ENCODE results near the gene CNOT10. TPM values are rescaled to one million over a fixed set of nuclear protein-coding genes. Genes with fewer than 3 reads are reported as not detected.

The CNOT10 gene
- polyA plus RNA-seq, 10 donors: 18.2 to 35.0 (median 25.9) TPM

DNA sequence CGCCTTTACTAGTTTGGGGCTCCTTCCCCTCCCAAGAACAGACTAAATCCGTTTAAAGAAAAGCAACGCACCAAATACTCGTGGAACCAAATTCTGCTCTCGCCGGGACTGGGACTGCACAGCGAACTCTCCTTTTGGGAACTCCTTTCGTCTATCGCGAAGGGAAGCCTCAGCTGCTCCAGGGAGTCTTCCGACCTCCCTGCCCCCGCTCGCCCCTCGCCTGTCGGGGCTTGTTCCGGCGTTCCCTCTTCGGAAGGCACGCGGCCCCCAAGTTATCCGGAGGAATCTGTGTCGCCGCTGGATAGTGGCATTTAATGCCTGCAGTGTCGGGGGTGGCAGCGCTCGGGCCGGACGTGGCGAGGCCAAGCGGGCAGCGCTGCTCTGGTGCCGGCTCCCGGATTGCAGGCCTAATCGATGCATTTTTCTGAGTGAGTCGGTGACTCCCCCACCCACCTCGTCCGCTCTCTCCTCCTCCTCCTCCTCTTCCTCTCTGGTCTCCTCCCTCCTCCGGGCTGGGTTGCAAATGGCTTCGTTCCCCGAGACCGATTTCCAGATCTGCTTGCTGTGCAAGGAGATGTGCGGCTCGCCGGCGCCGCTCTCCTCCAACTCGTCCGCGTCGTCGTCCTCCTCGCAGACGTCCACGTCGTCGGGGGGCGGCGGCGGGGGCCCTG is 132.7 kb downstream of the CNOT10 start, which contains the start of gene TRIM71:
Gene TRIM71 (plus strand): TSS at position 440 of the 671 bp plus-strand sequence. CDS start 84 bp downstream, at position 524.
- DNase-seq: peak in 1 of 3 donors; percentile 45

DNA sequence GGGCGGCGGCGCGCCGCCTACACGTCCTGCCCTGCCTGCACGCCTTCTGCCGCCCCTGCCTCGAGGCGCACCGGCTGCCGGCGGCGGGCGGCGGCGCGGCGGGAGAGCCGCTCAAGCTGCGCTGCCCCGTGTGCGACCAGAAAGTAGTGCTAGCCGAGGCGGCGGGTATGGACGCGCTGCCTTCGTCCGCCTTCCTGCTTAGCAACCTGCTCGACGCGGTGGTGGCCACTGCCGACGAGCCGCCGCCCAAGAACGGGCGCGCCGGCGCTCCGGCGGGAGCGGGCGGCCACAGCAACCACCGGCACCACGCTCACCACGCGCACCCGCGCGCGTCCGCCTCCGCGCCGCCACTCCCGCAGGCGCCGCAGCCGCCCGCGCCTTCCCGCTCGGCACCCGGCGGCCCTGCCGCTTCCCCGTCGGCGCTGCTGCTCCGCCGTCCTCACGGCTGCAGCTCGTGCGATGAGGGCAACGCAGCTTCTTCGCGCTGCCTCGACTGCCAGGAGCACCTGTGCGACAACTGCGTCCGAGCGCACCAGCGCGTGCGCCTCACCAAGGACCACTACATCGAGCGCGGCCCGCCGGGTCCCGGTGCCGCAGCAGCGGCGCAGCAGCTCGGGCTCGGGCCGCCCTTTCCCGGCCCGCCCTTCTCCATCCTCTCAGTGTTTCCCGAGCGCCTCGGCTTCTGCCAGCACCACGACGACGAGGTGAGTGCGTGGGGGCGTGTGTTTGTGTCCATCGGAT is 133.4 kb downstream of the CNOT10 start:
- DNase-seq: peak in 1 of 3 donors; percentile 56

DNA sequence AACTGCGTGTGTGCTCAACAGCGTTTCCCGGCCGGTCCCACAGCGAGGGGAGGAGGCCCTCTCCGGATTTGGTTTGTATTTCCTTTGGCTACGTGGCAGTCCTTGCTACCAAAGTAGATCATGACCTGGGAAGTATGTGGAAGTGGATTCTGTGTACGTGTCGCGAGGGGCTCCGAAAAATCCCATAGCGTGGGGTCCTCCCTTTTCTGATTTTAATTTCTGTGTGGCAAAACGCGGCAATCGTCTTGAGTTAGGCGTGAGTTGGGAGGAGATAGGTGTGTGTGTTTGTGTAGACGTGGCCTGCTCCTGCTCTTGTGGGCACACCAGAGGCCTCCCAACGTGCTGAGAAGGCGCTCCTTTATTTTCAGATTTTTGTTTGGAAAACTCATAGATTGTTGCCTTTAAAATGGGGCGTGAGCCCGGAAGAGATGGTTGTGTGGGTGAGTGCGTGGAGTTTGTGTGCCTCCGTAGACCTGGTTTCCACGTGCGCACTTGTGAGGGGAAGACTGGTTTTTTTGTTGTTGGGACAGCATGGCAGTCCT is 134.1 kb downstream of the CNOT10 start:
- no peak for DNase-seq

DNA sequence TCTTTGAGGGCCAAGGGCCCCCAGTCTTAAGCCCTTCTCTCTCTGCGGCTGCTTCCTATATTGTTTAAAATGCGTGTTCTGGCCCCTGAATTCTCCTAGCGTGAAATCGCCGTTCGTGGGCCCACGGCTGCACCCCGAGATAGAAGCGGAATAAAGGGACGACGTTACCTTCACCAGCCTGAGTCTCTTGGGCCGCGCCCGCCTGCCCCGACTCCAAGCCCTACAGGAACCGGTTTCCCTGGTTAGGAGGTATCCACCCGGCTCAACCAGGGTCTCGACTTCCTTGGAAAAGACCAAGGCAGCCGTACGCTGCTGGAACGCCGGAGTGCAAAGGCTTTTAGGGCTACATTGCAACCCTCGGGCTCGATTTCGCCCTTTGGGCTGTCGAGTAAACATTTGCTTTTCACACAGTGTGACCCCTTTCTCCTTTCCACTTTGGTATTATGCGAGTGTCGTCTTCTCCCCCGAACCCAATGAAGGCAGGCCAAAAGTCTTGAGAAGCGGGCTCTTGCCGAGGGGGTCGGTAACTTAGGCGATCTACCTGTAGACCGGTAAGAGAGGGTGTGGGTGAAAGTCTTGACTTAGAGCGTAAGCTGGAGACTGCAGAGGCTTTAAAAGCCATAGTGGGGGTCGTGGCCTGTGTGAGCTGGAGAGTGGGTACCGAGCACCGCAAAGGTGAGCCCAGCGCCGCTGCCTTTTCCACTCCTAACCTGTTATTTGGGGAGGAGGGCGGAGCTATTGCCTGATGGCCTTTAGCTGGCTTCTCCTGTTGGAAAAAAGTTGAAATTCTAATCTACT is 134.8 kb downstream of the CNOT10 start:
- DNase-seq: no peak

DNA sequence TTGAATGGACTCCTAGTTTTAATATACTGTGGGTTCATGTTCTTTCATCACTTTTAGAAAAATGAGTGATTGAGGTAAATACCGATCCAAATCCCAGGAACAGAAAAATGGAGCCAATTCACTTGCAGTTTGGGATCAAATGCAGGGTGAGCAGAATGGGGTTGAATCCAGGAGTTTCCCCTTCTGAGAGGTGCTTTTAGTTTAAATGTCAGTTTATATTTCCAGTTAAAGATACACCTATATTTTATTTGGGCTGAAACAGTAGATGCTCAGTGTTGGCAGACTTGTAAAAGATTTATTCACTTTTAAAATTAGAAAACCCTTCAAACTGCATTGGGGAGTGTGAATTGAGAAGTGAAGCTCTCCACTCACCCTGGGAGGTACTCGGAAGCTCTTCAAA is 135.4 kb downstream of the CNOT10 start:
- no peak for DNase-seq

DNA sequence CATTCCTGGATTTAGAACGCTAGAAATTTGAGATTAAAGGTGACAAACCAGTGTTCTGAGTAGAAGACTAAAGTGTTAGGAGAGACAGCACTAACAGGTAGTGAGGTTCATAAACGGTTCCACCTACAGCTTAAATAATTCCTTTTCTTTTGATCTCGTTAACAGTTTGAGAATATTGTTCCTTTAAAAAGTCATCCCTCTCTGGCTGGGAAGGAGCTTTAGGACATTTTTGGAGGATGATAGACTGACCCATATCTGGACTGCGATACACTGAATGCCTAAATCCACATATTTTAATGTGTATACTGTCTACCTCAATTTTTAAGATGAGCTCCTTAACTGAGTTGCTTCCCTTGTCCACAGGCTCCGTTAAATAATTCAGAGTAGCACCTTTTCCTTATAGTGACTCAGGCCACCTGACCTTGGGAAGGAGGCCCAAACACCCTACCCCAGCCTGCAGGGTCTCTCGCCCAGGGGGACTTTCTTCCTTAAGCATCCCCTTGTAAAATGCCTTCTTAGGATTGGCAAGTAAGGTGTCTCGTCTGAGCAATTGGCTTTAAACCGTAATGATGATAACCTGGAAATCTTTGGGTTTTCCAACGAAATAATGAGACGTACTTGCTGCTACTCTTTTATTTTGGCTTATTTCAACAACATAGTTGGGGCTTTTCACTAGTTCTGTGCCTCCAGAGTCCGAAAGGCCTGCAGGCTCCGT is 136.1 kb downstream of the CNOT10 start:
- no peak for DNase-seq

DNA sequence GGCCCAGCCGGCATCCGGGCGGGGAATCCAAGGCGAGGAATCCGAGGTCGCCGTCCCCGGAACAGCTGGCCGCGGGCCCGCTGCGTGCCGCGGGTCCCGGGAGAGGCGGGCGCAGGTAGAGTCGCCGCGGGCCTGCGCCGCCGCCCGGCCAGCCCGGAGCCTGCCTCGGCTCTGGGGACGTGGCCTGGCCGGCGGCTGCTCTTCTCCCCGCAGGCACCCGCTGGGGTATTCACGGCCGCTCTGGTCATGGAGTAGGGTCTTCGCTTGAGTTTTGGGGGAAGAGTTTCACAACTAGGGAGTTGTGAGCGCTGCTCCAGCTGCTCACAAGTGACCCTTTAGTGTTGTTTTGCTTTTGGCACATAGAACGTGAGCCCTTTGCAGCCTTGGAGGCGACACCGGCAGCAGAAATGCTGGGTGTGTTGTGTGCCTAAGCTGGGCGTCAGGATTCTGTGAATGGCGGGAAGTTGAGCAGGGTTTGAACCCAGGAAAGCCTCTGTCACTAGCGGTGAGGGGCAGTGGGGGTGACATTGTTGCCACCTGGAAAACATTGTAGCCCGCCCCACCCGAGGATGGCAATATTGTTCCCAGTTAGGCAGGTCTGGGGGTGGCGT is 136.8 kb downstream of the CNOT10 start:
- no peak for DNase-seq

DNA sequence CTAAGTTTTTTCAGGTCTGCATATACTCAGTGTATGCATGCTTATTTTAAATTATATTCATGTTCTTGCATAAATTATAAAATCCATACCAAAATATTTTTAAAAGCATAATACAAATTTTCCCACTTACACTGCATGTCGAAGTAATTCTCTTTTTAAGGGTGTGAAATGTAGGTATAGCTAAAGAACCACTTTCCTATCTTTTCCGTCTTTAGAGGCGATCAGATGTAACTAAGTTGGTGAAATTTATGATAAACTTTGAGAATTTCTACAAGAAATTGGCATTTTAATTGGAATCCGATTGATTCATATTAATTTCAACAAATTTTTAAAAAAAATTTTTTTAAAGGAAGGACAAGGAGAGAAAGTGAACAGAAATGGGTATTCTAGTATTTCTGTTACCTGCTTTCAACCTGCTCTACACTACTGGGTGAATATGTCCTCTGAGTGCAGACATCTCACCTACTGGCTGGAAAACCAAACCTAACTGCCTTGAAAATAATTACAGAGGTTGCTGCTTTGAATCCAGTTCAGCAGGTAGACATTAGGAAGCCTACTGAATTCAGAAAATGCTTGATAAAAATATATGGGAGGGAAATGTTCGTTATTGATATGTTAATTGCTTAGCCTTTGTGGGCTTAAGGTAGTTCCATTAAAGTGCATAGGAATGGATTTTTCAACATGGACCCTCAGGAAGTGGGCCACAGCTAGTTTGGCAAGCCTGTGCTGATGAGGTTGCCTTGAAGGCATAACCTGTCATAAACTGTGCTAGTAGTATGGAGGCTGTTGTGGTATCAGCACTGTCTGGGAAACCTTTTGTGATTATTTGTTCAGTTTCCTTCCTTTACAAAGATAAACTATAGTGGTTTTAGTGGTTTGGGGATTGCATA is 137.9 kb downstream of the CNOT10 start:
- no peak for DNase-seq

Other genes starting within 250 kb of the CNOT10 start
- 10 to 100 TPM; 22.1 to 34.6 (median 28.2) TPM for gene CMTM6, start 182.3 kb upstream of the CNOT10 start, polyA plus RNA-seq (ENCODE audit: insufficient read length in 10 of 10)
- 10 to 100 TPM; 28.4 to 38.7 (median 32.2) TPM for gene DYNC1LI1, start 114.3 kb upstream of the CNOT10 start, polyA plus RNA-seq (ENCODE audit: insufficient read length in 10 of 10)
- gene TRIM71, start 132.8 kb downstream of the CNOT10 start, polyA plus RNA-seq (ENCODE audit: insufficient read length in 10 of 10): under 1 TPM; 0.12 to 0.76 (median 0.17) TPM